HG02759 (cell line): ENCODE measurements around the gene CTCF.

Experiments
- ATAC-seq: cut with Tn5 transposase; IDR thresholded peaks from one replicate; pipeline ENCODE4 v1.9.1; 2021; ENCODE audit warnings: mild to moderate bottlenecking, moderate library complexity; ENCODE audit not compliant: unreplicated experiment

Gene CTCF

DNA sequence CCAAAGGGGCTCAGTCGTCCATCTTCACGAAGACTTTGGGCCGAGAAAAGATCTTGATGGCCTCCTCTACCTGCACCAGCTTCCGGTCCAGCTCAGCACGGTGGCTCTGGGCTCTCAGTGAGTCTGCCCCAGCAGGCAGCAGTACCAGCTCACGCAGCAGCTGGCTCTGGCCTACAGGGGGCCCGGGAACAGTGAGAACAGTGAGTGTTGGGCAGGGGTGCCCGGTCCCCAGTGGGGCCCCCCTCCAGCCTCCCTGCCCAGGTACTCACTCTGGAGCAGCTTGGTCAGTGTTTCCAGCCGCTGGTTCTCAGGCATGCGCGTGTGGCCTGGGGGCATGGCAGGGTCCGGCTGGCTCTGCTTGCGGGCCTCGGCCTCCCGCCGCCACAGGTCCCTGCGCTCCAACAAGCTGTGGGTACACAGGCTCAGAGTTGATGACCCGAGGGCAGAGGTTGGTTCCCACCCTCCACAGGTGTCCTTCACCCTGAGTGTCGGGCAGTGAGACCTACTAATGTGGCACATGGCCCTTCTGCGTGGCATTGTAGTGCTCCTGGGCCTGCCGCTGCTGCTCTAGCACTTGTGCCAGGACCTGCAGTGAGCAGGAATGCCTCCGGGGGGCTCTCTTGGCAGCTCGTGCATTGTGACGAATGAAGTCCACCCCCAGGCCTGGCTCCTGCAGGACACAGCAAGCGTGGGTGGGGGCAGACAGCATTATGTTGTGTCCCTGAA is 101.0 kb downstream of the CTCF start:
- no peak for ATAC-seq

DNA sequence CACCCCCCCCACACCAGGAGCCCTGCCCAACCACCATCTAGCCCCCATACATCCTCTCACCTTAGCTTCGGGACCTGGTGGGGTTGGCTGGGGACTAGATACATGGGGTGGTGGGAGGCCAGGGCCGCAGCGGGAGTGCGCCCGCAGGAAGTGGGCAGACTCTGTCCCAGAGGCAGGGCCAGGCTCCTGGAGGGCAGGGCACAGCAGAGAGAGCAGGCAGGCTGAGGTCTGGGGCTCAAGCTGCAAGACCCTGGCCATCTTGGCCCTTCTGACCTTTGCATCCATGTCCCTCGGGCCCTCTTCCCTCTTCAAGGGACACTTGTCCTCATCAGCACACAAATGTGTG is 101.5 kb downstream of the CTCF start:
- no peak for ATAC-seq

DNA sequence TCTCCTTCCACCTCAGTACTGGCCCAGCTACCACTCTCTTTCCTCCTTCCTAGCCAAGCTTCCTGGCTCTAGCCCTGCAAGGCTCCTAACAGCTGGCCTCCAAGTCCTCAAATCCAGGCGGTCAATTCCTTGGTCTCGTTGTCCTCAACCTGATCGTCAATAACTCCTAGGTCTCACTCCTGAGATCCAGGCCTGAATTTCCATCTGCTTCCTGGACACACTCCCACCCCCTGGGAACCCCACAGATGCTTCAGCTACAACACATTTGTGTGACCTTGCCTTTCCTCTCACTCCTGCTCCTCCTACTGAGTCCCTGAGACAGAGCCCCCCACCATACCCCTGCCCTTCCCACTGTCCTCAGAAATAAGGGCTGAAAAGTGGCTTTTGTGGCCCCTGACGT is 101.9 kb downstream of the CTCF start:
- ATAC-seq: no peak

DNA sequence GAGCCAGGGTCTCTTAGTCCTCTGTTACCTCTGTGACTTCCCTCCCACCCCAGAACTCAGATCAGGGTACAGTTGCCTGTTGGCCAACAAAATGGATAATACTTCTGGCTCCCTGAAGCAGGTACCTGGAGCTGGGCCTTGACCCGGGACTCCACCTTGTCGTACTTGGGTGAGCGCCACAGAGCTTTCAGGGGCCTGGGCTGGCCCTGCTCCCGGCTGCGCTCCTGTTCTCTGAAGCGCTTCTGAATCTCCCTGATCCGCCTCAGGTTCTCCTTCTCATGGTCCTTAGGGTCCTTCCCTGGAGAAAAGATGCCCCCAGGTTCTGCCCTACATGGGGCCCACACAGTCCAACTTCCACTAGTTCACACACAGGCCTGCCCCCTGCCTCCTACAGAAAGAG is 102.5 kb downstream of the CTCF start:
- no peak for ATAC-seq

DNA sequence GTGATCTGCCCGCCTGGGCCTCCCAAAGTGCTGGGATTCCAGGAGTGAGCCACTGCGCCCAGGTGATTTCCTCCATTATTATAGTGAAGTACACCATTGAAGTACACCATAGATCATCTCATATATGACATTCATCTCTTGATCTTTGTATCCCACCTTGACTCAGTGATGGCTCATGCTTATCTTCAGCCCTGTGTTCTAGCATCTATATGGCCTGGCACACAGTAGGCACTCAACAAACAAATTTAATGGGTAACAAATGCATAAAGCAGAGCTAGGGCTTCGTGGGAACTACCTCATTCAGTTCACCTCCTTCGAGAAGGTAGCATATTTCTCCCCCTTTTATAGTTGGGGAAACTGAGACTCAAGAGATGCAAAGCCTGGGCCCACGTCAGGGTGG is 103.3 kb downstream of the CTCF start:
- ATAC-seq: no peak

DNA sequence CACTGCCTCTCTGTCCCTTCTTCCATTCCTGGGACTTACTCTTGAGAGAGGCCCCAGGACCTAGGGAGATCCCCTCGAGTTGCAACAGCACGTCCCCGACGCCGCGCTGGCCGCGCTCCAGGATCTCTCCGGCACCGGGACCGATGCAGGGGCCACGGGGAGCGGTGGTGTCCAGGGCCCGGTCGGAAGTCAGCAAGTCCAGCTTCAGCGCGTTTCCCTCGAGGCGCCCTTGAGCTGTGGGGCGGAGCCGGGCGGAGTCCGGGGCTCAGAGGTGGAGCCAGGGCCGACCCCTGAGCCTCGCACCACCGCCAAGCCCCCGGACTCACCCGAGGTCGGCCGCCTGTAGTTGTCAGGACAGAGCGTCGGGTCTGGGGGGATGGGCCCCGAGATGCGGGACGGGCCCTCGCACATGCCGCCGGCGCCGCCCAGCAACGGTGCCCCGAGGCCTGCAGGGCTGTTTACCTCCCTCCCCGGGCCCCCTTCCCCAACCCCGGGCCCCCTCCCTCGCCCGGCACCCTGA is 103.8 kb downstream of the CTCF start:
- ATAC-seq: peak; percentile 11

DNA sequence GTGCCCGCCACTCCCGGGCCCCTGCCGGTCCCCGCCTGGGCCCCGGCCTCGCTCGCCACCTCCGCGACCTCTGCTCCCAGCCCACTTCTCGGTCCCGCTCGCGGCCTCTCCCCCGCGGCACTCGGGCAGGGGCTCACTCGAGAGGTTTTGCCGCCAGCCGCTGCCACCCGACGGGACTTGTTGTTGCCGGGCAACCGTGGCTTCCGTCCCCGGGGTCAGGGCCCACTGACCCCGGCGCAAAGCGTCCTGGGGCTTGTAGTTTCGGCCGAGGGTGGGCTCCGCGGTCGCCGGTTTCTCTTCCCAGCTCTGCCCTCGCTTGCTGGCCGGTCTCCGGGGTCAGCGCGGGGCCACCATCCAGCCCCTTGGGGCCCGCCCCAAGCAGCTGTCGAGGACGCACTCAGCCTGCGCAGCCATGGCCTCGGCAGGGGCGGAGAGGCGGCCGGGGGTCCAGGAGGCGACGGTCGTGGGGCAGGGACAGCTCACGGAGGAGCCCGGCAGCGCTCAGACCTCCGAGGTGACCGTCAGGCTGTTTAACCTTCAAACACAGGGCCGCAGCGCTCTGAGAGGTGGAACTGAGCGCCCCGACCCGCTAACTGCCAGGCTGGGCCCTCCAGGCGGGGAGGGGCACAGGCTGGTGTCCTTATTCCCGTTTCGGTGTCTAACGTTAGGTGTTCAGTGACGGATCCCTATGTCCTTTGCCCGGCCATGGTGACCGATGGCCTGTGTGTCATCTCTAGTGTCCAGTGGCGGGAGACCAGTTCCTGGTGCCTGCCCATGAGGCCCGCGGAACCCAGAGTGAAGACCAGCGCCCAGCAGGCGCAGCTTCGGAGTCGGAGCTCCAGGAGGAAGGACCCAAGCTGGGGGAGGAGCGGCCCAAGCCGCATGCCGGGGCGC is 104.5 kb downstream of the CTCF start, which contains the start of the genes C16orf86 and ENKD1:
TSS of gene C16orf86 (plus strand) at position 256 of the 894 bp plus-strand sequence. CDS start at position 413, 157 bp downstream.
TSS of gene ENKD1 (minus strand) at position 192 of the 894 bp plus-strand sequence. CDS start 308 bp downstream, outside the sequence.
- ATAC-seq: peak; percentile 66

DNA sequence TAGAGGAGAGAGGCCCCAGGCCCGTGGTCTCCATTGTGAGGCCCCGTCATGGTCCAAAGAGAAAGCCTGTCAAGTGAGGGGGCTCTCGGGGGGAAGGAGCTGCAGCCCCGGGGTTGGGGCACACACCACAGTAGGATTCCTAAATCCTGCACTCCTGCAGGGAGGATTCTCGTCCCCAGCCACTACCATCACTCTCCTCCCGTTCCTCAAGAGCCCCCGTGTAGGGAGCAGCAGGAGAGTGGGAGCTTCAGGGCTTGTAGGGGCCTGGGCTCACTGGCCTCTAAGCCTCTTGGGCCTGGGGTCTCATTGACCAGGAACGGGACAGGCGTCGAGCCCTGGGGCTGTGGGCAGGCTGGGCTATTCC is 105.1 kb downstream of the CTCF start:
- ATAC-seq: no peak

DNA sequence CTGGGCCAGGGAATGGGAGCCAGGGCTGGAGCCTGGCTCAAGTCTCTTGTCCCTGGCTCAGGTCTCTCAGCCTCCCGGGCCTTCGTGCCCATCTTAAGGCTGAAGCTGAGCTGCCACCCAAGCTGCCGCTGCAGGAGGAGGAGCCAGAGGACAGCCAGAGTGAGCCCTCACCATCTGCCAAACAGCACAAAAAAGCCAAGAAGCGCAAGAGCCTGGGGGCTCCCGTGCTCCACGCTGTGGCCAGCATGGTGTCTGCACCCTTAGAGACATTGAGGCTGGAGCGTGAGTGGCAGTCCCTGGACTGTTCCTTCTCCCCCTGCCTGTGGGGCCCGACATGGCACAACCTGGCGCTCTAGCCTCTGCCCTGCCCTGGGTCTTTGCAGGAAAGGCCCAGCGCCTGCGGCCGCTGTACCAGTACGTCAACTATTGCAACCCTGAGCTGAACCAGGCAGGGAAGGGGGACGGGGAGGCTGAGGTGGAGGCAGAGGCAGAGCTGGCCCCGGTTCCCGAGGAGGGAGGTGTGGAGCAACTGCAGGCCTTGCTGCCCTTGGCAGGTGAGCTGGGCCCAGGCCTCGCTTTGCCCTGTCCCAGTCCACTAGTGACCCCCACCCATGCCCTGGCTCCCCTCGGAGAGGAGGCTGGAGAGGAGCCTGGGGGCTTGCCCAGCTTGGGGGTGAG is 105.6 kb downstream of the CTCF start:
- peak; percentile 73 for ATAC-seq

DNA sequence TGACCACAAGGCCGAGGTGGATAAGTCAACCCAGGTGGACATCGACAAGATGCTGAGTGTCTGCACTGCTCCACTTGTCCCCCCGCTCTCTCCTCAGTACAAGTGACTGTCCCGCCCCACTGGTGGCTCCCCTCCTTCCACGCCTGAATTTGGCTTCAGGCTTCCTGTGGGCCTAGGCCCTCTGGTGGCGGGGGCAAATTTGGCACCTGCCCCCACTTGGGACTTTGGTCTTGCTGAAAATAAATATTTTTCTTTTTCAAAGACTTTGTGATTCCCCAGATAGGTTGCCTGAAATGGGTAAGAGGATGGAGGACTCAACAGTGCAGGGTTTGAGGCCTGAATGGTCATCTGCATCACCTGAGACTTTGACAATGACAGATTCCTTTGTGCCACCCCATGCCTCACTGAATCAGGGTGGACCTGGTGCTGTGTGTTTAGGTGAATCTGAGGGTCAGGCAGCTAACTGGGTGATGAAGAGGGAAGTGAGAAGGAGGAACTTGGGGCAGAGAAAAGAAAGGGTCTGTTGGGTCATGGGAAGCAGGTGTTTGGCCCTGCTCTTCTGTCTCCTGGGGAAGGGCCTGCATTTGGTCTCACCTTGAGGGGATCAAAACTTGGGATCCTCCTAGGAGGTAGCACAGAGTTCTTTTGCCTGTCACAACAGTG is 106.3 kb downstream of the CTCF start:
- no peak for ATAC-seq

DNA sequence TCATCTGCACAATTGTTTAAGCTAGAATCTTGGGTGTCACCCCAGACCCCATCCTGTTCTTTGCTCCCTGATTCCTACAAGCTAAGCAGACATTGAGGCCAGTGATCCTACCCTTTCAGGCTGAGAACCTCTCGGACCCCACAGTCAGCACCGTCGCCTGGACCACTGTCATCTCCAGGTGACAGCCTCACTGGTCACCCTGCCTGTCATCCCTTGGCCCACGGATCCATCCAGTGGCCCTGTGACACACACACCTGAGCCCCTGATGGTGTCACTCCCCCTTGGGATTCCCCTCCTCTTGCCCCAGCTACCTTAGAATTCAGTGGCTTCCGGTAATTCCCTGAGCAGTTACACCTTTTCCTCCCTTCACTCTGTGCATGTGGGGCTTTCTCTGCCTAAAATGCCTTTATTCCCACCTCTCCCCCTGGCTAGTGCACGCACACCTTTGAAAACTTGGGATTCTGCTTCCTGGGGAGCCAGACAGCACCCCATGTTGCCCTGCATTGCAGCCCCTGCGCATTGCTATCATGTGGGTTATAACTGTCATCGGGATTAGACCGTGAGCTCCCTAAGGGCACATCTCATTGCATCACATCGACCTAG is 107.3 kb downstream of the CTCF start:
- ATAC-seq: no peak

DNA sequence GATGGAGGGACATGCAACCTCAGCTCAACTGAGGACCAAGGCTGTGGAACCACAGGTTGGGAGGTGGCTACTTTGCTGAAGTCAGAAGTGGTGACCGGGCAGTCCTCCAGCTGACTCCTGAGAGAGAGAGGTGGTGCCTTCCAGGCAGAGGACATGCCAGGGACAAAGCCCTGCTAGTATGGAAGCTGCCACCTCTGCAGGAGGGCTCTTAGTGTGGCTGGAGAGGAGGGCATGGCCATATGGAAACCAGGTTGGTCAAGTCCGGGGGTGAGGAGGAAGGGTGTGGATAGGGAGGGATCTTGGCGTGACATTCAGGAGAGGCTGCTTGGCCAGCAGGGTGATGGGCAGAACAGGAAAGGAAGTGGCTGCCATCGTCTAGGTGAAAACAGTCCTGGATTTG is 110.0 kb downstream of the CTCF start:
- no peak for ATAC-seq

DNA sequence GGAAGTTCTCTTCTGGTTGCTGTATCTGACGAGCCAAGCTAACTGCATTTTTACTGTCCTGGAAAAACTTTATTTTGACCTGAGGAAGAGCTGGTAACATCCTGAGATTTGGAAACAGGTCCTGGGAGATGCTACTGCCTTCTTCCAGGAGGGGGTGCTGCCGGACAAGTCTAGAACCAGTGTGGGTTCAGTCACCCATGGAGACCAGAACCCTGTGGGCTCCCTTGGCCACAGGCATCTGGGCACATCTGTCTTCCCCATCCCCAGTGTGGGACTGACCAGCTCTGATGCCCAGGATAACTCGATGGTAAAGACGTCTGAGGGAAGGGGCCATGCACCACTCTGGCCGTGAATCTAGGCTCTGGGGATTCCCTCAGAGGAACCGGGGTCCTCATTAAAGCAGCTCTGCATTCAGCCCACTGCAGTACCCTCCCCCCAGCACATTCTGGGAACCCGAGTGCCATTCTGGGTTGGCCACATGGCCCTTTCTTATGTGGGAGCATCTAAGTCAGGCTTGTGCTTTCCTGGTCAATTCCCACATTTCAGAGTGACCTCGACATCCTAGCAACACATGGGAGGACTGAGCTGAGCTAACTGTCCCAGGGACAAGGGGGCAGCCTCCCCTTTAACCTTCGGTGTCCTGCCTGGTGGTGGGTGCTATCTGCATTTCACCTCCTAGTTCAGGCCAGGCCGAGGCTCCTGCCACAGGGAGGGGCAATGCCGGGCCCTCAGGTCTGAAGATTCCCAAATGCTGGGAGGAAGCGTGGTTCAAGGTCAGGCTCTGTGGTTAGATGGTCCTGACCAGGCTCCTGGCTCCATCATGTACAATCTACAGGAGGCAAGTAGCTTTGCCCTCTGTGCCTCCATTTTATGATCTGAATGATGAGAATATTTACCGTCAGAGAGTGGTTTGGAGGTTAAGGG is 110.7 kb downstream of the CTCF start:
- ATAC-seq: no peak

DNA sequence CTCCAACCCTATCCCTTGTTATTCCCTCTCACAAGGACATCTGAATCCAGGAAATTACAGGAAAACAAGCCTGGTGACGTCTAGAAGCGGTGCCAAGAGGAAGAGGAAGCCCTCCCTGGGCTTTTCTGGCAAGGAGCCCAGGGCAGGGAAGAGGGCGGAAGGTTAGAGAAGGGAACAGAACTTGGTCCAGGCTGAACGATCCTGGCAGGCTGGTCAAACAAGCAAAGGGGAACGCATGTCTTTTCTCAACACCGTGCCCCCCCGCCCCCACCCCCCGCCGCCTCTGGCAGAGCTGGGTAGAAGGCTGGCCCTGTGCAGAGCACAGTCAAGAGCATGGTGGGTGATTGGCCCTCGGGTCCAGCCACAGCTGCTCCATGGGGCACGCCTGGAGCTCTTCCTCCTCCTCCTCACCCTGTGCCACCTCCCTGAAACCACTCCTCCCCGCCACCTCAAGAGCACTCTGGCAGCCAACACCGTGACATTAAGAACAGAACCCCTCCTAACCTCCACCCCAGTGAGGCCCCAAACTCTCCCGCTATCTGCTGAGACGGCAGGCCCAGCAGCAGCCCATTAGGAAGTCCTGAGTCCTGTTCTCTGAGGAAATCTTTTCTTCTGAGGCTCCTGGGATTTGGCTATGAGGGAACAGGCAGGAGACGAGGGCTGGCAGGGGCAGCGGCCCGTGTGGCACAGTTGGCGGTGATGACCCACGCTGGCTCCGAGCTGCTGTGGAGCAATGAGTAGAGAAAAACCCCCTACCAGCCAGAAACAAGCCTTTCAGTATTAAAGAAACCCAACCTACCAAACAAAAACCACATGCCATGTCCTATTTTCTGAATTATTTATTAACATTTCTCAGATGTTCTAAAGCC is 111.6 kb downstream of the CTCF start:
- no peak for ATAC-seq

DNA sequence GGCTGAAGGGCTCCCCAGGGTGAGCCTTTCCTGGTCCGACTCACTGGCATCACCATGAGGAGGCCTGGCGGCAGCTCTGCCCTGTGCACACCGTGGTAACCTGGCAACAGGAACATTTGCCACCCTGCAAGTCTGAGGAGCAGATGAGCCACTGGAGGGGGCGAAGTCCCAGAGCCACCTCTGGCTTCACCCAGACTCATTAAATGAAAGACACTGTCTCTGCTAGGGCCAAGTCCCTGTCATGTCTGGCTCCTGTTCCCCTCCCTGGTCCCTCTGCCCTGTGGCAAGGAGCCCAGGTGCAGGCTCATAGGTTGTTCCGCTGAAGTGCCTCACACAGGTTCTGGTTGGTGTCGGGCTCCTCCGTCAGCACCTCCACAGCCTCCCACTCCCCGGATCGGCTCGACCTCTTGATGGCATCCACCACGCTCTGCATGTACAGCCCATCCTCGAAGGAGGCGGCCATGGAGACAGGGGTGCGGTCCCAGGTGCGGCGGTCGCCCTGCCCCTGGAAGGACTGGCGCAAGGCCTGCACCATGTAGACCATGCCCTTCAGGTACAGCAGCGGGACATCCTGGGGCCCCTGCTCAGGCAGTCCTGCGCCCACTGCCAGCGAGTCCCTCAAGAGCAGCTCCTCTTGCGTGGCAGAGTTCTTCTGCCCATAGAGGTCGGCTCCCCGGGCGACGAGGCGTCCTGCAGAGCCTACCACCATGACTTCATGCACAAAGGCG is 112.7 kb downstream of the CTCF start:
- ATAC-seq: no peak

DNA sequence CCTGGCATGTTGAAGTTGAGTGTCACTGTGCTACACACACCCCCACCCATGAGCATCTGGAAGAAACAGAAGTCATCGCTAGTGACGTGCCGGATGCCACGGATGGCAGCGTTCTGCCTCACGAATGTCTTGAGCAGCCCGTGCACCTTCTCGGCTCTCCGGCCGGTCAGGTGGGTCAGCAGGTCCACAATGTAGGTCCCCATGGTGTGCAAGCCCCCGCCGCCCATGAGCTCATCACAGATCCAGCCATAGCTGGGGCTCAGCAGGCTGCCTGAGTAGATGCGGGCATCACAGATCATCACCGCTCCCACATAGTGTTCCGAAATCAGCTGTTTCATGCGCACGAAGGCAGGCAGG is 113.2 kb downstream of the CTCF start:
- no peak for ATAC-seq

DNA sequence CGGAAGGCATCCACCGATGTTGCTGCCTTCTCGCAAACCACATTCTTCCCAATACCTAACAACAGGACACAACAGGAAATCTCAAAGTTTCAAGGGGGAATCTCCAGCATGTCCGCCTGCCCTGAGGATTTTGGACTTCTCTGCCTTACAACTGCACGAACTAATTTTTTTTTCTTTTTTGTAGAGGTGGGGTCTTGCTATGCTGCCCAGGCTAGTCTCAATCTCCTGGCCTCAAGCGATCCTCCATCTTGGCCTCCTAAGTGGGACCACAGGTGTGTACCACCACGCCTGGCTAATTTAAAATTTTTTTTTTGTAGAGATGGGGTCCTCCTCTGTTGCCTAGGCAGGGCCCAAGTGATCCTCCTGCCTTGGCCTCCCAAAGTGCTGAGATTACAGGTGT is 113.7 kb downstream of the CTCF start:
- ATAC-seq: no peak

DNA sequence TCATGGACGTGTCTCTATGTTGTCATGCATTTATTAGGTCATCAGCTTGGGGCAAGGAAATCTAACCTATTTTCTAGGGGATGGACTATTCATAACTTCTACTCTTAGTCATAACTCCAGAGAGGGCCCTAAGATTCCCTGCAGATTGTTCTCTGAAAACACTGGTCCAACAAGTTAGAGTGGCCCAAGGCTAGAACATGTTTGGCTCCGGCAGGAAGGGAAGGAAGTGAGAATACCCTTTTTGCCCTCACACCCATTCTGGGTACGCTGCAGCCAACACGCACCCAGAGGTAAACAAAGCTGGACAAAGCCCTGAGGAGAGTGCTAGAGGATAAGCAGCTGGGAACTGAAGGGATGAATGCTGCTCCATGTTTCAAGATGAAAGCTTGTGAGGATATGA is 114.2 kb downstream of the CTCF start:
- no peak for ATAC-seq
